Activated T-helper 1 cell treated with anti-CD3 and anti-CD28 coated beads, Interleukin-2, amount 50 U/mL, for 16 hours (primary cell): ENCODE results near the gene PLEKHM3.
"Not testable (repeated sequence)": the region's sequence is repeated elsewhere in the genome, so short reads cannot be mapped to it uniquely, and the experiment has no call there.

ENCODE experiments used
- DNase-seq, 2 donors: peaks; one replicate each; pipeline ENCODE4 v3.0.0-alpha.2; 2020; ENCODE audit warnings: low read depth in 1 of 2, low spot score in 1 of 2

The PLEKHM3 gene

DNA sequence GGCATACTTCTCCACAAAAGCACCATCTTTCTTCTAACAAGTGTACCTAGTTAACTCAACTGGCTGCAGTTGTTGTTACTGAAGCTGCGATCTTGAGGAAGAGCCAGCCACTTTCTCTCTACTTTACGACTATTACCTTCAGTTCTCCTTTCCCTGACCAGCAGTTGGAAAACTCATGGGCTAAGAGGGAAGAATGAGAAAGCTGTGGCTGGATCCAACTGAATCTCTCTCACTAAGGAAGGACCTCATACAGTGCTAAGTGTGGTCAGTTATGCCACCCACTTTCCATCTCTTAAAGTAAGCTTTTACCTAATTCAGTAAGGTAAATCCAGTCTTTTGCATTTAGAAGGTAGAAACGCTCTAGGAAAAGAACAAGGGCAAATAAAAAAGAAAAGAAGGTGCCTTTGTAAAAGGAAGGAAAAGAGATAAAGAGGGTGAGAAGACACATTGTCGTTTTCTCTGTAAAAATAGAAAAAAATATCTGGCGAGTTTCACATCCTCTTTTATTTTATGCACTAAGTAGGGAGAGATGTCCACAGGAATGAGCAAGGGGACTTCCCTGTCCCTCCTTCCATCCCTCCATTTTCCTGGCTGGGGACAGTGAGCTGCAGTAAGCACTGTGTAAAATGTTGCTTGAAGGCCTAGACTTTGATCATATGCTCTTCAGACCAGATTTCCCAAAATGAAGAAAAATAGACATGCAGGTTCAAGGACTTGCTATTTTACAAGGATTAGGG, 73.4 kb downstream of the PLEKHM3 start:
- DNase-seq, result no peak

- DNase-seq, result no peak
Observed at GRCh38 chr2:207950761-207951114, 74.6 kb downstream of the PLEKHM3 start.

- DNase-seq, result no peak
Observed at GRCh38 chr2:207950063-207950760, 75.1 kb downstream of the PLEKHM3 start.

- DNase-seq, result not testable (repeated sequence)
Observed at GRCh38 chr2:207949245-207949644, 76.1 kb downstream of the PLEKHM3 start.

DNA sequence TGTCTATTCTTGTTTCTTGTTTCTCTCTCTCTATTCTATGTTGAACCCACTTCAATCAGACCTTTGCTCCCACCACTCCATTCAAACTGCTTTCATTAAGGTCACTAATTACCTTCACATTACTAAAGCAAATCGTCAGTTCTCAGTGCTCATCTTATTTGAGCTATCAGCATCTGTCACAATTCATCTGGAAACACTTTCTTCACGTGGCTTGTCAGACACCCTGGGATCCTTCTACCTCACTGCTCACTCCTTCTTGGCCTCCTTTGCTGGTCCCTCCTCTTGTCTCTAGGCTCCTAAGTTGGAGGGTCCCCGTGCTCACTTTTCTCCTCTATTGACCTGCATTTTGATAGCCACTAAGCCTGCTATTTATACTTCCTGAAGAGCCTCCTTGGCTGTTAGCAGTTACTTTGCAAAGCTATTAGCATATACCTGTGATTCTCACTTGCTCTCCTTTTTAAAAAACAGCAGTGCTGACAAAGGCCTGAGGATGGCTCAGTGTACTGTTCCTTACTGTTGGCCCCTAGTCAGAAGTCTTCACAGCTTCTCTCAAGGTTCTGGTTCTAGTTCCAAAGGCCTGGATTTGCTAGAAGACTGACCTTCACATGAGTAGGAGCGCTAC, 80.2 kb downstream of the PLEKHM3 start:
- DNase-seq, result no peak

GRCh38 chr2:207944334-207944733, 81.0 kb downstream of the PLEKHM3 start:
- no peak for DNase-seq

- no peak for DNase-seq
Observed at GRCh38 chr2:207939342-207940108, 85.8 kb downstream of the PLEKHM3 start.

GRCh38 chr2:207938886-207939285, 86.4 kb downstream of the PLEKHM3 start:
- no peak for DNase-seq

GRCh38 chr2:207938415-207938814, 86.9 kb downstream of the PLEKHM3 start:
- DNase-seq, result no peak

DNA sequence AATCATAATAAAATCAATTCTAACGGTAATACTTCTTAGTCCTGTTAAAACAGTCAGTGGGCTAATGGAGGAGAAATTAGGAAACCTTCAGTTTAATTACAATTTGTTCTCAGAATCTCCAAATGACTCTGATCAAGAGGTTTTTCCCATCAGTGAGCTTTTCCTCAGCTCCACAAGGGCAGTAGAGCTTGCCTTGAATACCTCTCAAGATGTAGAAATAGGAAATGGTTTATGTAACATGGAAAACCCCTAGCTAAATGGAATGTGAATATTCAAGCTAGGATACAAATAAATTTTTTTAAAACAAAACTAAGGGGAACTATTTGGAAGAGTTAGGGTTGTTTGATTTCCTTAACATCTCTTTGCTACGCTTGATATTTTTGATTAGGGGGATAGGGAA, 87.5 kb downstream of the PLEKHM3 start:
- DNase-seq, result no peak

DNA sequence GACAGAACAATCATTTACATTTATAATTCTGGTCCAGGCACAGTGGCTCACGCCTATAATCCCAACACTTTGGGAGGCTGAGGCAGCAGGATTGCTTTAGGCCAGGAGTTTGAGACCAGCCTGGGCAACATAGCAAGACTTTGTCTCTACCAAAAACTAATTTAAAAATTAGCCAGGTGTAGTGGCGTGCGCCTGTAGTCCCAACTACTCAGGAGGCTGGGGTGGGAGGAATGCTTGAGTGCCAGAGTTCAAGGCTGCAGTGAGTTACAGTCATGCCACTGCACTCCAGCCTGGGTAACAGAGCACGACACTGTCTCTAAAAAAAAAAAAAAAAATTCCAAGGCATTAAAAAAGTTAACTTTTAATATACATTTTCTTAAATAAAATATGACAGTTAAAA, 88.1 kb downstream of the PLEKHM3 start:
- DNase-seq, result no peak

DNA sequence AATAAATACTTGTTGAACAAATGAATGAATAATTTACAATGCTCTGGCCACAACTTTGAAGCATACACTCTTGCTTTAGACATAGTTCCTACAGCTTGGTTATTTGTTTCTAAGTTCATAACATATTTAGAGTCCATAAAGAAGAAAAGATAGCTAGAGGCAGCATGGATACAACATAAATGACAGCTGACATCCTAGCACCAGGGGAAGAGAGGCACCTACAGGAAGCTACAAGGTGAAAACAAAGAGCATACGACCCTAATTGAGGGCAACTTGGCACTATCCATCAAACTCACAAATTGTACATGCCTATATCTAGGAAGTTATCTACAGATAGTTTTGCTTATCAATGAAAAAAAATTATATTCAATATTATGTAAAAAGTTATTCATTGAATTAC, 88.9 kb downstream of the PLEKHM3 start:
- no peak for DNase-seq

GRCh38 chr2:207935991-207936370, 89.3 kb downstream of the PLEKHM3 start:
- no peak for DNase-seq

DNA sequence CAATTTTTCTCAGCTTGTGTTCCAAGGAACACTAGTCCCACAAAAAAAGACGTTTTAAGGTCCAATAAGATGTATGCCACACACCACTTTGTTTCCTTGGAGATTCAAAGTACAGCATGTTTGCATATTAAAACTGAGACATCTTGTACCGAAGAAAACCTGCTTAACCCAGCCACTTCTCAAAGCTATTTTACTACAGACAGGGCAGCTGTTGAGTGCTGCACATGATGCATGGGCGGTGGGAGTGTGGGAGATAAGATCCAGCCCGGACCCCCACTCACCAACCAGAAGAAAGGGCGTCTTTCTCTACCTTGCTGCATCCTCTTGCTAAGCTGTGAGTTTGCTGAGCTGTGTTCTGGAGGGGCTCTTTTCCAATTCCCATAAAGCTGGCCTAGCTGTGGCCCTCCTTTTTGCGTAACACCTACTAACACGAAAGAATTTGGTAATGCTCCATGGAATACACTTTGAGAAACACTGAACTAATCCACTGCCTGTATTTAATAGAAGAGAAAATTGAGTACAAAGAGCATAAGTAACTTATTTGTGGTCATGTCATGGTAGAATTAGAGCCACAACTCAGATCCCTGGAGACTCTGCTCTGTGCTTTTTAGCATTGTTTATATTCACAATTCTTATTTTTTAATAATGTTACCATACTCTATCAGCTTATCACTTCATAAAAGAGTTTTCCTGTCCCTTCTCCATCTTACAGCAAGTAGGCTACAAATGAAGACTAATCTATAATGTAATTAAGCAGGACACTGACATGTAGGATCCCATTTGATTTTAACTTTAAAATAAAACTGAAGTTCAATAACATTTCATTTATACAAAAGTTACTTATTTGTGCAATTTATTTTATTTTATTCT, 90.0 kb downstream of the PLEKHM3 start:
- no peak for DNase-seq

- no peak for DNase-seq
Observed at GRCh38 chr2:207934720-207935119, 90.6 kb downstream of the PLEKHM3 start.

DNA sequence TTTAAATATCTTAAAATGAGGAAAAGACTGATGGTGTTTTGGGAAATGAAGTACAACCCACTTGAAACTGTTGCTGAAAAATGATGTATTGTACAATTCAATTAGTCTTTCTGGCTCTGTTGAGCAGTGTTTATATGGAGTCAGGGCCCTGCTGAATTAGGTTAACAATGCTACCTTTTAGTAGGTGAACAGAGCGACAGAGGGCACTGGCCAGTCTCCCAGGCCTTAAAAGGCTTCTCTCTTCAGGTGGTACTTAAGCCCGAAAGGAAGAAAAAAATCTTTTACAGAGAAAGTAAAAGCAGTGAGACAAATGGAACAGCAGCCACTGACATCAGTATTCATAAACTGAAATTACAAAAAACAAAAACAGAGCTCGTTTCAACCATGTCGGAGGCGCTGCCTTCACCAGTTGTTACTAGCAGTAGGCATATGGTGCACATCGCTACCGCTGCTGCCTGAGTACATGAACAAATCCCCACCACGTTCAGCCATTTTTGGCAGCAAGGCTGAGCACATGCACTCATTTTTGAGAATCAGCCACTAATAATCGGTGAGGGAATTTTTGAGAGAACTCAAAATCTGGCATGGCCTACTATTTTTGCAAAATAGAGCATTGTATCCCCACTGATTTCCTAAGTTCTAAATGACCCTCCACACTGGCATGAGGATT, 91.8 kb downstream of the PLEKHM3 start:
- DNase-seq, result no peak

GRCh38 chr2:207932106-207932505, 93.2 kb downstream of the PLEKHM3 start:
- DNase-seq, result no peak

DNA sequence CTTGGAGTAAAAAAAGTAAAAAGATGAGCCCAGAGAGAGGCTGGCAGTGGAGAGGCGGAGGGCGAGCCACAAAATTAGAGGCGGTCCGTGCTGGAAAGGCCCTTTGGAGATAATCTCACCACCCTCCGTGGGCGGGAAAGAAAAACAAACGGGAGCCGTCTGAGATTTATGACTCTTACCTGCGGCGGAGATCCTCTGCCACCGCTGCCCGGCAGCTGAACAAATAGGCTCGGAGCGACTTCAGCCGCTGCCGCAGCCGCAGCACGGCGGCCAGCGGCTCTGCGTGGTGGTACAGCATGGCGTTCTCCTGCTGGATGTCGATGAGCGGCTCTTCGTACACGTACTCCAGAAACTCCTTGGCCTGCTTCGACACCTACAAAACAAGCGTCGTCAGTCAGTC, 94.6 kb downstream of the PLEKHM3 start:
- DNase-seq, result no peak

DNA sequence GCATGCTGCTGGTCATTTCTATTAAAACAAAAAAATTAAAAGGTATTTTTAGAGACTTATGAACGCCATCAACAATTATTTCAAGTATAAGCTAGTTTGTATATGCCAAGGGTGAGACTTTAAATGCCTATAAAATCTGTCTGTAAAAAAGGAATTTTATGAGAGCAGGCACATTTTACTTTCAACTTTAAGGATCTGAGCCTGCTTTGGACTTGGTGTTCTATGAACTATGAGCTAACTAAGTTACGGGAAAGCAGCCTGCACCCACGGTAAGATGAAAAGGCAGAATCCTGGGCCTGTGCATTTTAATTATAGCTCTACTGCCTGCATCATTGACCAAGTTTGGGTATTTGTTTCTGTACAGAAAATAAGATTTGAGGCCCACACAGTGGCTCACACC, 95.4 kb downstream of the PLEKHM3 start:
- DNase-seq, result no peak

GRCh38 chr2:207928079-207928478, 97.2 kb downstream of the PLEKHM3 start:
- no peak for DNase-seq
